GM10266 (cell line): ENCODE measurements around the gene FNBP1.

ENCODE experiments used
- DNase-seq: peaks from one replicate; pipeline ENCODE4 v3.0.0; 2012; ENCODE audit errors: extremely low spot score
- CTCF ChIP-seq: IDR thresholded peaks from 2 replicates; pipeline ENCODE4 v1.5.1; 2012; ENCODE audit warnings: mild to moderate bottlenecking, low read depth; ENCODE audit not compliant: control insufficient read depth, insufficient read depth; ENCODE audit errors: missing control alignments

The FNBP1 gene

GRCh38 chr9:129851821-129852220, 191.2 kb downstream of the FNBP1 start:
- TF ChIP-seq CTCF, result no peak
- DNase-seq, result no peak

- no peak for TF ChIP-seq CTCF
- DNase-seq, result no peak
Observed at GRCh38 chr9:129850821-129851550, 192.0 kb downstream of the FNBP1 start.

- no peak for TF ChIP-seq CTCF
- DNase-seq, result no peak
Observed at GRCh38 chr9:129849901-129850300, 193.1 kb downstream of the FNBP1 start.

- no peak for TF ChIP-seq CTCF
- no peak for DNase-seq
Observed at GRCh38 chr9:129848712-129849441, 194.1 kb downstream of the FNBP1 start.

GRCh38 chr9:129845373-129845772, 197.6 kb downstream of the FNBP1 start:
- TF ChIP-seq CTCF, result no peak

GRCh38 chr9:129841071-129841470, 201.9 kb downstream of the FNBP1 start:
- DNase-seq, result no peak

More at GRCh38 chr9:129845373-129845772, 197.6 kb downstream of the FNBP1 start:
- DNase-seq, result no peak

More at GRCh38 chr9:129841071-129841470, 201.9 kb downstream of the FNBP1 start:
- TF ChIP-seq CTCF, result no peak
